ENCODE results near the gene CCDC85C. TPM values are rescaled to one million over a fixed set of nuclear protein-coding genes. Genes with fewer than 3 reads are reported as not detected.

The CCDC85C gene
- total RNA-seq, 1 donor = 11.2 TPM

- TF ChIP-seq, protein P1, sequence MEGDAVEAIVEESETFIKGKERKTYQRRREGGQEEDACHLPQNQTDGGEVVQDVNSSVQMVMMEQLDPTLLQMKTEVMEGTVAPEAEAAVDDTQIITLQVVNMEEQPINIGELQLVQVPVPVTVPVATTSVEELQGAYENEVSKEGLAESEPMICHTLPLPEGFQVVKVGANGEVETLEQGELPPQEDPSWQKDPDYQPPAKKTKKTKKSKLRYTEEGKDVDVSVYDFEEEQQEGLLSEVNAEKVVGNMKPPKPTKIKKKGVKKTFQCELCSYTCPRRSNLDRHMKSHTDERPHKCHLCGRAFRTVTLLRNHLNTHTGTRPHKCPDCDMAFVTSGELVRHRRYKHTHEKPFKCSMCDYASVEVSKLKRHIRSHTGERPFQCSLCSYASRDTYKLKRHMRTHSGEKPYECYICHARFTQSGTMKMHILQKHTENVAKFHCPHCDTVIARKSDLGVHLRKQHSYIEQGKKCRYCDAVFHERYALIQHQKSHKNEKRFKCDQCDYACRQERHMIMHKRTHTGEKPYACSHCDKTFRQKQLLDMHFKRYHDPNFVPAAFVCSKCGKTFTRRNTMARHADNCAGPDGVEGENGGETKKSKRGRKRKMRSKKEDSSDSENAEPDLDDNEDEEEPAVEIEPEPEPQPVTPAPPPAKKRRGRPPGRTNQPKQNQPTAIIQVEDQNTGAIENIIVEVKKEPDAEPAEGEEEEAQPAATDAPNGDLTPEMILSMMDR (IDR thresholded peaks at IDR 0.05; ENCODE audit: insufficient read depth, low read depth, low read length) = no peak
Observed at GRCh38 chr14:99503848-99504453, 100.1 kb downstream of the CCDC85C start.

DNA sequence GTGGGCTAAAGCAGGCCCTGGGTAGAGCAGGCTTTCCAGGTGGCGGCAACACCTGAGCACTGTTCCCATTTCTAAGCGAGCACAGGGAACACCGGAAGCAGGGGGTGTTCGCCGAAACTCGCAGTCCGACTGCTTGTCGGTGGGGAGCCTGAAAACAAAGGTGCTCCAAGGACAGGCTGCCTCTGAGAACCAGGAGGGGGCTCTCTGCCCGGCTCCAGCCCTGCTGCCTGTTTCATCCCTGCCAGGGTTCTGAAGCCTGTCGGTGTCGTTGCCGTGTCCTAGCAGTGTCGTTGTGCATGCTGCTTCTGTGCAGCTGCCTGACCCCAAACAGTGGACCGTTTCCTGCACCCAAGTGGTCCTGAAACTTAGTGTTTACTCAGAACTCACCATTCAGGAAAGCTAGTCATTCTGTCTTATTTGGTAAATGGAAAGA is 101.0 kb downstream of the CCDC85C start:
- DNase-seq (ENCODE audit: low read depth) = no peak
- TF ChIP-seq, protein P1 (IDR thresholded peaks at IDR 0.05; ENCODE audit: insufficient read depth, low read depth, low read length) = no peak

More at GRCh38 chr14:99503848-99504453, 100.1 kb downstream of the CCDC85C start:
- DNase-seq (ENCODE audit: low read depth) = no peak
- no peak overlapping the region for H3K4me3 ChIP-seq (ENCODE audit: low read depth, low read length)

DNA sequence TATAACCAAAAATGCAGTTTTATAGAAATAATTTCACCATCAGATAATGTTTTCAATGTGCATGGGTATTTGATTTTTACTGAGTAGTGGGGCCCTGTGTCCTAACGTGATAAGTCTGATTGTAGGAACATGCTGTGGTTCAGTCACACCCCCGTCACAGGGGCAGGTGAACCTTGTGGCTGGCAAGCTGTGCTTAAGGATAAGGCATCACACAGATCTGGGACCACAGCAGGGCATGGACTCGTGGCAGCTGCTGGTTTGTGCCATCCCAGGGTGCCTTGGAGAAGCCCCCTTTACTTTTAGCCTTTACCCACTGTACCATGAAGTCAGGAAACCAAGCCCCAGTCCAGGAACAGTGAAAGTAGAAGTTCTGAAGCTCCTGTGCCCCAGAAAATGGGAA is 106.1 kb downstream of the CCDC85C start:
- TF ChIP-seq, protein P1 (IDR thresholded peaks at IDR 0.05; ENCODE audit: insufficient read depth, low read depth, low read length) = no peak
- no peak overlapping the region for H3K4me3 ChIP-seq (ENCODE audit: low read depth, low read length)
- no peak for DNase-seq (ENCODE audit: low read depth)

More for the DNA sequence above, 101.0 kb downstream of the CCDC85C start:
- no peak overlapping the region for H3K4me3 ChIP-seq (ENCODE audit: low read depth, low read length)

GRCh38 chr14:99497341-99497740 is 106.7 kb downstream of the CCDC85C start:
- DNase-seq (ENCODE audit: low read depth) = no peak
- H3K4me3 ChIP-seq (ENCODE audit: low read depth, low read length) = no peak overlapping the region
- TF ChIP-seq, protein P1 (IDR thresholded peaks at IDR 0.05; ENCODE audit: insufficient read depth, low read depth, low read length) = no peak

DNA sequence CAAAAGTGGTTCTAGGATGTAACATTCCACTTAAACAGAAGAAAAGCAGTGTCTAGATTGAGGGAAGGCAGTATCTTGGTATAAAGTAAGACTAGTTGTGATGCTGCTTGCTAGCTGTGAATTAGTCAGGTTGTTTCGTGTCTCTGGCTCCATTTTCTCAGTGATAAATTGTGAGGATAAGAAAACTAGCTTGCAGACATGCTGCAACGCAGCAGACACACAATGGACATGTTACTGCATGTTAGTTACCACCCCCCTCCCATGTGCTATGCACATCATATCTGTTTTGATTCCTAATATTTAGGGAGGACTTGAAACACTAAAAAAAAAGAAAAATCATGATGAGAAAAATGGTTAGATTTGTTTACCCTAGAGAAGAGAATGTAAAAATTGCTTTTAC is 119.9 kb downstream of the CCDC85C start:
- TF ChIP-seq, protein P1 (IDR thresholded peaks at IDR 0.05; ENCODE audit: insufficient read depth, low read depth, low read length) = no peak
- H3K4me3 ChIP-seq (ENCODE audit: low read depth, low read length) = no peak overlapping the region
- no peak for DNase-seq (ENCODE audit: low read depth)

- peak; percentile 64 for DNase-seq (ENCODE audit: low read depth)
- H3K4me3 ChIP-seq (ENCODE audit: low read depth, low read length) = peak overlapping the region; percentile 99
- TF ChIP-seq, protein P1 (IDR thresholded peaks at IDR 0.05; ENCODE audit: insufficient read depth, low read depth, low read length) = peak; percentile 4
Observed at GRCh38 chr14:99481745-99482099, 122.3 kb downstream of the CCDC85C start.
